ENCODE data around the gene UNC45A.
"Not testable (repeated sequence)": the region's sequence is repeated elsewhere in the genome, so short reads cannot be mapped to it uniquely, and the experiment has no call there.

The UNC45A gene

GRCh38 chr15:90902840-90903732, 32.0 kb upstream of the UNC45A start, which contains the start of gene MAN2A2:
Gene MAN2A2, plus strand, starts transcription at chr15:90903302. Its CDS starts 906 bp downstream, at chr15:90904208.
- peak; percentile 61 to 76 for DNase-seq

GRCh38 chr15:90903733-90904536, 31.1 kb upstream of the UNC45A start:
- DNase-seq = no peak

- no peak for DNase-seq
These were observed 30.3 kb upstream of the UNC45A start for GRCh38 chr15:90904746-90905145.

DNA sequence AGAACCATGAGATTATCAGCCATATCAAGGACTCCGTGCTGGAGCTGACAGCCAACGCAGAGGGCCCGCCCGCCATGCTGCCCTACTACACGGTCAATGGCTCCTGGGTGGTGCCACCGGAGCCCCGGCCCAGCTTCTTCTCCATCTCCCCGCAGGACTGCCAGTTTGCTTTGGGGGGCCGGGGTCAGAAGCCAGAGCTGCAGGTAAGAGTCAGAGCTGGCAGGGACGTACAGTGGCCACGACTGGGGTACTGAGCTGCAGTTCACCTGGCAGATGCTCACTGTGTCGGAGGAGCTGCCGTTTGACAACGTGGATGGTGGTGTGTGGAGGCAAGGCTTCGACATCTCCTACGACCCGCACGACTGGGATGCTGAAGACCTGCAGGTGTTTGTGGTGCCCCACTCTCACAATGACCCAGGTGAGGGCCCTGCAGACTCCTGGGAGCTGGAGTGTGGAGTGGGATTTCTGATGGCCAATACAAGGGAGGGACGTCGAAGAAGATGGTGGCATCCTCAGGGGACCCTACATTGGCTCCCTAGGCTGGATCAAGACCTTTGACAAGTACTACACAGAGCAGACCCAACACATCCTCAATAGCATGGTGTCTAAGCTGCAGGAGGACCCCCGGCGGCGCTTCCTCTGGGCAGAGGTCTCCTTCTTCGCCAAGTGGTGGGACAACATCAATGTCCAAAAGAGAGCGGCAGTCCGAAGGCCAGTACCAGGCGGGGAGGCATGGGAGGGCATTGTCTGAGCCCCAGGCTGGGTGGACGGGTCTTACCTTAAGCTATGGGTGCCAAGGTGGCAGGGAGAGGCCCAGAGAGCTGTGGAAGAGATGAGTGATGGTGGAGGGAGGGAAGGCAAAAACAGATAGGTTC, 29.5 kb upstream of the UNC45A start:
- no peak for DNase-seq

DNA sequence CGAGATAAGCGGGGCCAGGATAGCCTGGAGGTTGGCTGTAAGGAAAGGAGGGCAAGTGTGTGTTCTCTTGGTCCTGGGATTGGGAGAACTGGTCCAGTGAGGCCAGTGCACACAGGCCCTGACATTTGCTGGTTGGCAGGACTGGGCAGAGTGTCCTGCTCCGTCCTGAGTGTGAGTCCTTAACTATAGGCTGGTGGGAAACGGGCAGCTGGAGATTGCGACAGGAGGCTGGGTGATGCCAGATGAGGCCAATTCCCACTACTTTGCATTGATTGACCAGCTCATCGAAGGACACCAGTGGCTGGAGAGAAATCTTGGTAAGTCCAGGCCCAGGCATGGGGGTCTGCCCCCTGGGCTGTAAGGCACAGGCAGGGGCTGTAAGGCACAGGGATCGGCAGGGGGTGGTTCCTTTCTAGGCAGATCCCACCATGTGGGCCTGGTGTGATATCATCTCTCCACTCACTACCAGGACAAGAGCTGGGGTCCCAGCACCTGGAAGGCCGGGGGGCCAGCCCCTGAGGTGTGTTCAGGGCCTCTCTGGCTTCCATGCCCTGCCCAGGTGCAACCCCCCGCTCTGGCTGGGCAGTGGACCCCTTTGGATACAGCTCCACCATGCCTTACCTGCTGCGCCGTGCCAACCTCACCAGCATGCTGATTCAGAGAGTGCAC, 28.8 kb upstream of the UNC45A start:
- DNase-seq = no peak

DNA sequence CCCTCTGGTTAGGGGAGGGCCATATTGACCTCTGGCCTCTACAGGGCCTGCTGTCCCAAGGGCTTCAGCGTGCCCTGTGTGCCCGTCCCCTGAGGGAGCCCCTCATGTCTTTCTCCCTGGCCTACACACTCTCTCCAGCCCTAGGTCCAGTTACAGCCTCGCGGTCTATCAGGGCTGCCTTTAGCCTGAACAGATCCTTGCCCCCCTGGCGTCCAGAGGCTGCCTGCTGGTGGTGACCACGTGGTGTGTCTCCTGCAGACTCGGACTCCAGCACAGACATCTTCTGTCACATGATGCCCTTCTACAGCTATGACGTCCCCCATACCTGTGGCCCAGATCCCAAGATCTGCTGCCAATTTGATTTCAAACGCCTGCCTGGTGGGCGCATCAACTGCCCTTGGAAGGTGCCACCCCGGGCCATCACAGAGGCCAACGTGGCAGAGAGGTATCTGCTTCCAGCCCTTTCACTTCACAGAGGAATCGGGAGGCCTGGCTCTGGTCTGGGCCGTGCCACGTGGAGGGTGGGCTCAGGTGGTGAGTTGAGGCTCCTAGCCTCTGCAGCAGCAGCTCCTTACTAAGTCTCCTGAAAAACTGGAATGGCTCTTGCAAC, 27.9 kb upstream of the UNC45A start:
- DNase-seq = no peak

DNA sequence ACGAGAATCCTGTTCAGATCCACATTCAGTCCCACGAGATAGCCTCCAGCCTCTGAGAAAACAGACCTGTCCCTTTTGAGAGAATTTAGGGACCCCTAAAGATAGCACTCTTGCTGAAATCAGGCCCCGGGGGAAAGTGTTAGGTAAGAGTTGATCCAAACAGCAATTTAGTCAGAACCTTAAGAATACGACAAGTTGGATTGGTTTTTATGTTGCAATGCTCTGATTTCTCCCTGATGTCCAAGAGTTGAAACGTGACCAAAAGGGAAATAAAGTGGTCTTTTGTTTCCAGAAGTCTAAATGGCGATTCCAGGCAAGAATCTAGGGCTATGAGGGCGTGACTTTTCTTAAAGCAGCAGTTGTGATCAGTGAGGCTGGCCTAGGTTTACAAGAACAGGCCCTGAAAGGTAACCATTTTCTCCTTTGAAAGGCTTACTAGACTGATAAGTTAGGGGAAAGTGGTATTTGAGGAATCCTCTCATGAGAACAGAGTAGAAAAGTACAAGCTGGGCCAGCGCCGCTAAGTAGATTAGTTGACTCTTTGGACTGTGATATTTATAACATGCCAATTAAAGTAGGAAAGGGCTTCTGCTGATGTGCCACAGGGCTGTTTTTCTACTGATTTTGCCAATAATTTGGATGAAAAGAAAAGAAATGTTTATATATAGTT, 27.1 kb upstream of the UNC45A start:
- no peak for DNase-seq

DNA sequence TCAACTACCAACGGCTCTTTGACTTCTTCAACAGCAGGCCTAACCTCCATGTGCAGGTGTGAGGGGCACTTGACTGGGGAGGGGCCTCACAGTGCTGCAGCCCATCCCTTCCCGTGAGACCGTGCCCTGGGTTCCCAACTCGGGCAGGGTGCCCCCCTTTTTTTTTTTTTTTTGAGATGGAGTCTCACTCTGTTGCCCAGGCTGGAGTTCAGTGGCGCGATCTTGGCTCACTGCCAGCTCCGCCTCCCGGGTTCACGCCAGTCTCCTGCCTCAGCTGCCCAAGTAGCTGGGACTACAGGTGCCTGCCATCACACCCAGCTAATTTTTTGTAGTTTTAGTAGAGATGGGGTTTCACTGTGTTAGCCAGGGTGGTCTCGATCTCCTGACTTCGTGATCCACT, 25.6 kb upstream of the UNC45A start:
- not testable (repeated sequence) for DNase-seq

DNA sequence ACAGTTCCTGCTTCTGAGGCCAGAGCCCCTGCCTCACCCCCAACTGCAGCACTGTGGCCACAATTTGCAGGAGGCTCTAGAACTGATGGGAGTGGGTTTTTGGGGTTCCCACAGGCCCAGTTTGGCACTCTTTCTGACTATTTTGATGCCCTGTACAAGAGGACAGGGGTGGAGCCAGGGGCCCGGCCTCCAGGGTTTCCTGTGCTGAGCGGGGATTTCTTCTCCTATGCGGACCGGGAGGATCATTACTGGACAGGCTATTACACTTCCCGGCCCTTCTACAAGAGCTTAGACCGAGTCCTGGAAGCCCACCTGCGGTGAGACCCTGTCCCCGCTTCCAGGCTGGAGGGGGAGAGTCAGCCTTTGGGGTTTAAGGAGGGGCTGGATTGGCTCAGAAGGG, 25.1 kb upstream of the UNC45A start:
- DNase-seq = no peak

GRCh38 chr15:90910441-90911301, 24.4 kb upstream of the UNC45A start:
- DNase-seq = no peak

- DNase-seq = no peak
These were observed 23.8 kb upstream of the UNC45A start for GRCh38 chr15:90911302-90911623.

- DNase-seq = no peak
These were observed 22.9 kb upstream of the UNC45A start for GRCh38 chr15:90911906-90912769.

DNA sequence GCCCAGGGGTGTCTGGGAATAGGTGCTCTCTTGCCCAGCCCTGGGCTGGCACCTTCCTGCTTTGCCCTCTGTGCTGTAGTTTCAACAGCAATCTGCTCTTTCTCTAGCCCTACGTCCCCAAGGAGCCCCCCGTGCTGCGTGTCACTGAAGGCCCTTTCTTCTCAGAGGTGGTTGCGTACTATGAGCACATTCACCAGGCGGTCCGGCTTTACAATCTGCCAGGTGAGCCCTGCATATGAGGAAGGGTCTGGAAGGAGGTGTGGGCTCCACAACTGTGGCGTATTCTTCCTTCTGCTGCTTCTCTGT, 22.4 kb upstream of the UNC45A start:
- no peak for DNase-seq

DNA sequence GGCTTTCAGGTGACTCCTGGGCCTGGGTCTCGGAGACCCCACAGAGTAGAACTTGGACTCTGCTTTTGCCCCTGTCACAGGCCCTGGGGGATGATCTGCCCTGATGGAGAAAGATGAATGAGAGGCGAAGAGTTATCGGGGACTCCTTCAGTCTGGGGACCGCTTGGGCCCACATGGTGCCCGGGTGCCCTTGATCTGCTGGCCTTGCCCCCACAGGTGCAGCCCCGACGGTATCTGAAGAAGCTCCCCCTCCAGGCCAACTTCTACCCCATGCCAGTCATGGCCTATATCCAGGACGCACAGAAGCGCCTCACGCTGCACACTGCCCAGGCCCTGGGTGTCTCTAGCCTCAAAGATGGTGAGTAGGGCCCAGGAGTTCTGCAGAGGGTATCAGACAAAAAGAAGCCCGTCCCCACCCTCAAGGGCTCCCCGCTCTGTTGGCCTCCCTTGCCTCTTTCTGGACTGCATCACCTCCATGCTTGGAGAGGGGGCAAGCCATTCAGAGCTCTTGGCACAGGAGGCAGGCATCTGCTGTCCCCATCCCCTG, 21.6 kb upstream of the UNC45A start:
- no peak for DNase-seq

GRCh38 chr15:90914305-90915080, 20.6 kb upstream of the UNC45A start:
- peak; percentile 61 to 80 for DNase-seq

DNA sequence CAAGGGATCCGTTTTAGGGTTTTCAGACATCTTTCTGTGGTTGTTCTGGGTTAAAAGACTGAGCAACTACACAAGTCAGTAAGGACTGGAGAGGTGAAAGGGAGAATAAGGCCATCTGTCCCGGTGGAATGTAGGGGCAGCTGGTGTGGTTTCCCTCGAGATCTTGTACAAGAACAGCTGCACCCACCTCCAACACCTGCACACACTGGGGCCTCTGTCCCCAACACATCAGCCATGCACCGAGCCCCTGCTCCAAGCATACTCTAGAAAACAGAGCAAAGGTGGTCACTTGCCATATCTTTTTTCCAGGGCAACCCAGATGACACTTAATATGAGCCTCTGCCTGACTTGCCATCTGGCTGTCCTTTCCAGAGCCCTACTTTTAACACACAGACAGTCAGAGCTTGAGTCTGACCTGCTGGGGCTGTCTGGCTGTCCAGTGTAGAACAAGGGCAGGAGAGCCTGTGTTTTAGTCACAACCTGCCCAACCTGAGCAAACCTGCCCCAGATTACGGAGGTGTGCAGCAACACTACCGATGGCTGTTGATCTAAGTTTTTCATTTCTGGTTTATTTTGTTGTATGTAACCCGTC, 19.8 kb upstream of the UNC45A start:
- DNase-seq = no peak

DNA sequence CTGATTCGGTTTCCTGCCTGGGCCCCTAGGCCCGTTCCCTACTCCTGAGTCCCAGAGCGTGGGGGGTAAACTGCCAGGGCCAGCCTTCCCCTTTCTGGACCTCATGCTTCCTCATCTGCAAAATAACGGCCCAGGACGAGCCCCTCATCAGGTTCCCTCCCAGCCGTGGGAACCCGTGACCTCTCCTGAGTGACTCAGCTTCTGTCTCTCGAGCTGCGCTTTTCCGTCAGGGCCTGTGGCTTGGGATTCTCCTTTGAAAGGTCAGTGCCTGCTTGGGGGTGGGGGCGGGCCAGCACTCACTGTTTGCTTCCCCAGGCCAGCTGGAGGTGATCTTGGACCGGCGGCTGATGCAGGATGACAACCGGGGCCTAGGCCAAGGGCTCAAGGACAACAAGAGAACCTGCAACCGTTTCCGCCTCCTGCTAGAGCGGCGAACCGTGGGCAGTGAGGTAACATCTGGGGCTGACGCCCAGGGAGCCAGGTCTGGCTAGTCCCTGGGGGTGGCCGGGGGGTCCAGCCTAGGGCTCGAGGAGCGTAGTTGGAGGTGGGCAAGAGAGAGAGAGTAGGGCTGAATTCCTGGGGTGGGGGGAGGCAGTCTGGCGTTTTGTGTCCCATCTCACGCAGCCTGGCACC, 19.2 kb upstream of the UNC45A start:
- peak; percentile 88 to 97 for DNase-seq

DNA sequence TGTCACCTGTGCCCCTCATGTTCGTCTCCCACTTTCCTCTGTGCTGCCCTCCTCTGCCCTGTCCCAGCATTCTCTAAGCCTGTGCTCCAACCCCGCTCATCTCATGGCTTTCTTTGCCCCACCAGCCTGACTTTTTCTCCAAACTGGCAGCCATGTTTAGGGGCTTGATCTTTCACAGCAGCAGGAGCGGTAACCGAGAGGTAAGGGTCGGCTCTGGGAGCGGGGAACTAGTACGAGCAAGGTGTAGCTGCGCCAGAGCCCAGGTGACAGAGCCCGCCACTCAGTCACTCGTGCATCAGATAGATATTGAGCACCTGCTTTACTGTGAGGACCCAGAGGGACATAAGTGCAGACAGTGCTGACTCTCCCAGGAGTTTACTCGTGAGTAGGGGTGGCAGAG, 18.6 kb upstream of the UNC45A start:
- DNase-seq = no peak

Data from inflammatory macrophage treated with lipopolysaccharide for 1 hour (primary cell).